ENCODE measurements around the gene SPART. TPM values are rescaled to one million over a fixed set of nuclear protein-coding genes. Genes with fewer than 3 reads are reported as not detected.

Gene SPART
- total and polyA plus RNA-seq, 3 donors from 2014 or later: 43.3 to 66.2 (median 48.9) TPM

DNA sequence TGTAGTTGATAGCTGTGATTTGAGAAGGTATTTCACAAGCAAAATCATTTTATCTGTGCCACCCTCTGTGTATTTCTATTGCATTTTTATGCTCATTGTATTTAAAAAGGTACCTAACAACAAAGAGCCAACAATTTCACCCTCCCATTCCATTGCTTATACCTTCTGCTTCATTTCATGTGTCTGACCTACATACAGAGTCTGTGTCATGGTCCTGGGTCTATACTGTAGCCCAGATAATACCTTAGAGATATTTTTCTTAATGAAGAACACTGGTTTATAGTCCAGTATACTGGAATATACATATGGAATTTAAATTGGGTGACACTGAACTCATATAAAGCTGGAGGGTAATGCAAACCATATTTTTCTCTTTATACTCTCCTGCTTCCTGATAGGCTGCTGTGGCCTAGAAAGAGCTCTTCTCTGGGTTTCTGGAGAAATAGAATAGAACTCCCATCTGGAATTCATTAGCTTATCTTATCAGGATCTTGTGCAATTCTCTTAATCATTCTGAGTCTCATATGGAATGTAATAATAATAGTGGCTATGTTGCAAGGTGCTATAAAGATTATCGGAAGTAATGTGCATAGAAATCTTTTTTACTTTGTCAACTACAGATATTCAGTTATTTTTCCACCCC lies 31.8 kb upstream of the SPART start:
- intact Hi-C loops (cut with DNase I; ENCODE audit: low total_unique reads): no loop called here
- DNase-seq: no peak
- Histone ChIP-seq H3K4me3 (no peak overlapping the region), H3K27me3 (no peaks in the 10 kb centered on the region), H3K9me3 (no peaks in the 10 kb centered on the region), H3K4me1 (no peaks in the 10 kb centered on the region), H3K36me3 (ENCODE audit: low read depth, missing control alignments) (no peaks in the 10 kb centered on the region), H3K27ac (no peak overlapping the region)
- 95 to 96% methylated on average over 1 of the region's 1 CpG for WGBS, 2 donors
- TF ChIP-seq POLR2A (IDR thresholded peaks at IDR 0.05): no peak
- no peak for TF ChIP-seq CTCF (IDR thresholded peaks at IDR 0.05)

DNA sequence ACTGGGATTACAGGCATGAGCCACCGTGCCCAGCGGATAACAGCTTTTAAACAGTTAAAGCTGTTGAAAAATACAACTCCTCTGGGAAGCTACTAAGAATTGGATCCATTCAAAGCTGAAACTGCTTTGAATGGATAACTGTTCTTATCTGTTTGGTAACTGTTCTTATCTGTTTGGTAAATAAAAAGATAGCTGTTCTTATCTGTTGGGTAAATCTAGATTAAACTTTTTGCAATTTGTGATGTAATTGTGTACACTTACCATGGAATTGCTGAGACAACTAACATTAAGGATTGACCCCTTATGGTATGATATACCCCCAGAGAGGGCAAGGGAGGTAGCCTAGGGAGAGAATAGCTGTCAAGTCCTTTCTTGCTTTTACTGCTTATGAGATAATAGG lies 27.9 kb upstream of the SPART start:
- Histone ChIP-seq H3K4me3 (no peak overlapping the region), H3K9me3 (no peaks in the 10 kb centered on the region), H3K27ac (no peak overlapping the region), H3K36me3 (ENCODE audit: low read depth, missing control alignments) (no peaks in the 10 kb centered on the region), H3K27me3 (no peaks in the 10 kb centered on the region), H3K4me1 (no peaks in the 10 kb centered on the region)
- no peak for DNase-seq
- intact Hi-C loops (cut with DNase I; ENCODE audit: low total_unique reads): no loop called here
- 92 to 95% methylated on average over 2 of the region's 2 CpGs for WGBS, 2 donors
- TF ChIP-seq POLR2A (IDR thresholded peaks at IDR 0.05) (no peak), CTCF (IDR thresholded peaks at IDR 0.05) (no peak)

GRCh38 chr13:36371185-36371584 lies 25.0 kb upstream of the SPART start:
- intact Hi-C loops (cut with DNase I; ENCODE audit: low total_unique reads): no loop called here
- TF ChIP-seq POLR2A (IDR thresholded peaks at IDR 0.05) (no peak), CTCF (IDR thresholded peaks at IDR 0.05) (no peak)
- H3K27me3 ChIP-seq: no peaks in the 10 kb centered on the region
- H3K27ac ChIP-seq: no peak overlapping the region
- no peaks in the 10 kb centered on the region for H3K9me3 ChIP-seq
- H3K36me3 ChIP-seq (ENCODE audit: low read depth, missing control alignments): no peaks in the 10 kb centered on the region
- WGBS, 2 donors: 93 to 96% methylated on average over 4 of the region's 4 CpGs
- DNase-seq: no peak
- no peaks in the 10 kb centered on the region for H3K4me1 ChIP-seq
- H3K4me3 ChIP-seq: no peak overlapping the region

DNA sequence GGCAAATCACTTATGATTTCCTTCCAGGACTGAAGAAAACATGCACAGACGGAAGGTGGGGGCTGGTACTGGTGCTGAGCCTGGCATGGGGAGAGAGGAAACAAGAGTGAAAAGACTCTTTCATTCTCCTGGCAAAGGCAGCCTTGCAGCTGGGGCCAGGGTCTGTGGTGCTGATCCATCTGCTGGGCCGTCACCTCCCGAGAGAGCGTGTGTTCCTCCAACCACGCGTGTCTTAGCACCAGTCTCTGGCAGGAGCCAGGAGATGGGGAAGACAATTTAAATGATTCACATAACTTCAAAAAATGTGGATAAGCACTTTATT lies 23.9 kb upstream of the SPART start:
- WGBS, 2 donors: 80 to 84% methylated on average over 6 of the region's 6 CpGs
- Histone ChIP-seq H3K27ac (no peak overlapping the region), H3K9me3 (no peaks in the 10 kb centered on the region), H3K4me1 (no peaks in the 10 kb centered on the region), H3K4me3 (no peak overlapping the region), H3K36me3 (ENCODE audit: low read depth, missing control alignments) (no peaks in the 10 kb centered on the region), H3K27me3 (no peaks in the 10 kb centered on the region)
- TF ChIP-seq CTCF (IDR thresholded peaks at IDR 0.05) (no peak), POLR2A (IDR thresholded peaks at IDR 0.05) (no peak)
- DNase-seq: no peak
- intact Hi-C loops (cut with DNase I; ENCODE audit: low total_unique reads): no loop called here
